Mucosa of descending colon (tissue), 3 donors: ENCODE data around the gene COL8A1. TPM values are rescaled to one million over a fixed set of nuclear protein-coding genes. Genes with fewer than 3 reads are reported as not detected.

Experiments used
- ATAC-seq: fragments of 200-7000 bp; cut with Tn5 transposase; one replicate; pipeline ENCODE4 v1.9.1; 2020; ENCODE audit warnings: mild to moderate bottlenecking, moderate library complexity
- DNase-seq, 3 donors: peaks; one replicate each; pipeline ENCODE4 v3.0.0-alpha.2; 2020
- H3K36me3 ChIP-seq: fragments of 200-600 bp; one replicate; pipeline ENCODE4 v1.8.0; 2021; ENCODE audit warnings: low read depth, mild to moderate bottlenecking
- H3K4me1 ChIP-seq: fragments of 200-600 bp; one replicate; pipeline ENCODE4 v1.8.0; 2021; ENCODE audit warnings: low read depth, mild to moderate bottlenecking
- H3K4me3 ChIP-seq: fragments of 200-600 bp; one replicate; pipeline ENCODE4 v1.8.0; 2021; ENCODE audit warnings: mild to moderate bottlenecking
- H3K9me3 ChIP-seq: fragments of 200-600 bp; one replicate; pipeline ENCODE4 v1.8.0; 2021; ENCODE audit warnings: mild to moderate bottlenecking
- CTCF ChIP-seq: fragments of 200-600 bp; IDR thresholded peaks from one replicate; pipeline ENCODE4 v1.8.0; 2022; ENCODE audit warnings: antibody characterized with exemption, mild to moderate bottlenecking
- intact Hi-C, 2 donors: fragments of 100-400 bp; cut with DNase I in 1 of 2; cut with micrococcal nuclease in 1 of 2; formaldehyde crosslinking; loops; one replicate each; pipeline versions ENCODE4 v1.11.0 to v1.11.1; 2022; cut with DNase I, micrococcal nuclease
- total RNA-seq, 3 donors: library from RNA; stranded (reverse); fragmentation: NEBNext Ultra II Directional in 2 of 3; extraction: Animal tissue kit (Norgen Biotek cat#: 25700) in 2 of 3; gene quantifications; one replicate each; pipeline versions ENCODE4 v1.2.1 to v1.2.4, GENCODE V29; 2021 to 2023
- donor health status: DM: no; HTN: no; CAD: no; lungs with moderate emphysema.
- donor health status: DM: no; HTN: no; CAD: no.
- donor health status: DM: no; HTN: yes; CAD: no.

The COL8A1 gene
- total RNA-seq, 3 donors from 2014 or later: 0.75 to 7.6 (median 3.8) TPM

DNA sequence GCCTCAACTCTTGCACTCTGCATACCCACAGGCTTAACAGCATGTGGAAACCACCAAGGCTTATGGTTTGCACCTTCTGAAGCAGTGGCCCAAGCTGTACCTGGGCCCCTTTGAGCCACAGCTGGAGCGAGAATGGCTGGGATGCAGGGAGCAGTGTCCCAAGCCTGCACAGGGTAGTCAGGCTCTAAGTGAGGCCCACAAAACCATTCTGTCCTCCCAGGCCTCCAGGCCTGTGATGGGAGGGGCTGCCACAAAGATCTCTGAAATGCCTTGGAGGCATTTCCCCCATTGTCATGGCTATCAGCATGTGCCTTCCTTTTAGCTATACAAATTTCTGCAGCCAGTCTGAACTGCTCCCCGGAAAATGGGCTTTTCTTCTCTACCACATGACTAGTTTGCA lies 166.8 kb downstream of the COL8A1 start:
- intact Hi-C loops: no loop called here
- H3K36me3 ChIP-seq: no peaks in the 10 kb centered on the region
- no peaks in the 10 kb centered on the region for H3K4me1 ChIP-seq
- no peak for DNase-seq
- H3K9me3 ChIP-seq: peaks cover 13% of the 10 kb centered on the region
- H3K4me3 ChIP-seq: no peak overlapping the region
- ATAC-seq: no peak
- no peak for TF ChIP-seq CTCF

DNA sequence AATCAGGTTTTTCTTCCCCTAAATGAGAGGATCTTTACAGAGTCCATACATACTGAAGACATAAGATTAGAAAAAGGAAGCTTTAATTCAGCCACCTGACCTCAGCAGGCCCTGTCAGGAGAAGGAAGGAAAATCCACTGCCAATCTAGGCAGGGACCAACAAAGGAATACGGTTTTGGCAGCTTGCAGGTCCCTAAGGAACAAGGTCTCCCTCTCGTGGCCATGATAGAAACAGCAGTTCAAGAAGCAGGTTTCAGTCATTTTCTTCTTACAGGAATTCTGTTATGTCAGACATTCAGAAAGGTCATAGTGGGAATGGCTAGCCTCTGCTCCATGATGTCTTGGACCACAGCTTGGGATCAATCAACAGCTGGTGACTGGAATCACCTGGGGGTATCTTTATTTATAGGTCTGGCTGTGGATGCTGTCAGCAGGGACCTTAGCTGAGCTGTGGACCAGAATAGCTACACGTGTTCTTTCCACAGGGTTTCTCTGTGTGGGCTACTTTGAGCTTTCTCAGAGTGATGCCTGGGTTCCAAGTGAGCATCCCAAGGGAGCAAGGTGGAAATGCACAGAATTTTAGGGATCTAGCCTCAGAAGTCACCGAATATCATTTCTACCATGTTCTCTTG lies 169.9 kb downstream of the COL8A1 start:
- no peak overlapping the region for H3K4me3 ChIP-seq
- peak; percentile 66 for ATAC-seq
- no peaks in the 10 kb centered on the region for H3K4me1 ChIP-seq
- H3K36me3 ChIP-seq: no peaks in the 10 kb centered on the region
- TF ChIP-seq CTCF: peak; percentile 66
- H3K9me3 ChIP-seq: peaks cover 13% of the 10 kb centered on the region
- intact Hi-C loops: no loop called here
- DNase-seq: peak in 1 of 3 donors; percentile 59

- ATAC-seq (no peak), DNase-seq (no peak)
- Histone ChIP-seq H3K4me3 (no peak overlapping the region), H3K9me3 (peaks cover 10% of the 10 kb centered on the region), H3K4me1 (no peaks in the 10 kb centered on the region), H3K36me3 (no peaks in the 10 kb centered on the region)
- intact Hi-C loops: no loop called here
- no peak for TF ChIP-seq CTCF
Observed at GRCh38 chr3:99809565-99809964, 171.2 kb downstream of the COL8A1 start.

- no peaks in the 10 kb centered on the region for H3K4me1 ChIP-seq
- ATAC-seq (no peak), DNase-seq (no peak)
- no peak overlapping the region for H3K4me3 ChIP-seq
- peaks cover 2% of the 10 kb centered on the region for H3K9me3 ChIP-seq
- no peak for TF ChIP-seq CTCF
- no peaks in the 10 kb centered on the region for H3K36me3 ChIP-seq
- intact Hi-C loops: no loop called here
Observed at GRCh38 chr3:99810403-99810802, 172.0 kb downstream of the COL8A1 start.

- peak overlapping the region; percentile 31 for H3K4me3 ChIP-seq
- TF ChIP-seq CTCF: no peak
- ATAC-seq (no peak), DNase-seq (peak in 1 of 3 donors; percentile 38)
- no peaks in the 10 kb centered on the region for H3K9me3 ChIP-seq
- H3K4me1 ChIP-seq: peaks cover 5% of the 10 kb centered on the region
- H3K36me3 ChIP-seq: no peaks in the 10 kb centered on the region
- intact Hi-C loops: no loop called here
Observed at GRCh38 chr3:99817047-99817436, 178.6 kb downstream of the COL8A1 start.
